ENCODE measurements around the gene MYL12A. TPM values are rescaled to one million over a fixed set of nuclear protein-coding genes. Genes with fewer than 3 reads are reported as not detected.

Gene MYL12A
- 1,310 and 1,573 TPM in 2 replicates for total RNA-seq

DNA sequence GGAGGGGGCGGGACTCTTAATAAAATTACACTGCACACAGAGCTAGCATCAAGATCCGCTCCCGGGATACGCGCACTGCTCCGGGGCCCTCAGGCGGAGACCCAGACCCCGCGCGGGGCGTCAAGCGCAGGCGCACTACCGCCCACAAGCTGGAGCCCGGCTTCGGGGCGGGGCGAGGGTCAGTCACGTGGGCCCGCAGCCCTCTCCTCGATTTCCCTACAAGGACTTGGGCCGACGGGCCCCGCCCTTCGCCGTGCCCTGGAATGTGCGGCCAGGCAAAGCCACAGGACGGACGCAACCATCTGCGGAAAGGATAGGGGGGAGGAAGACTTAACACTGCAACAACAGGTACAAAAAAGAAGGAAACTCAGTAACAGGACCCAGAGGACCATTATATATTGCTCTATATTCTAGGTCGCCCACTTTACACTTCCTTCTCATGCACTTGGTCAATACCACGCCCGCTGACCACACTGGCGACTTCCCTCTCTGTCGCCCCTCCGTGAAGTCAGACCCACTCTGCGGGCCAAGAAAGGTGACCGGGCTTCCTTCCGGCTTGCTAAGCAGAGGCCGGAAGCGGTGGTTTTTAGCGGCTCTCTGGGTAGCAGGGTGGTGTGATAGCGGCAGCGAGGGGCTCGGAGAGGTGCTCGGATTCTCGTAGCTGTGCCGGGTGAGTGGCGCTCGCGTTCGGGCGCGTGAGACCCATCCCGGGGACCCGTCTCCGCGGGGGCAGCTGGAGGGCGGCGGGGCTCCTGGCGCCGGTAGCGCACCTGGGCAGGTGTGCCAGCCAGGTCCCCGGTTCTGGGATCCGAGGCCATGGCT is at the start of gene MYL12A:
Gene MYL12A, plus strand, starts transcription at position 562 of the 822 bp plus-strand sequence. CDS start 5,447 bp downstream, outside the sequence.

DNA sequence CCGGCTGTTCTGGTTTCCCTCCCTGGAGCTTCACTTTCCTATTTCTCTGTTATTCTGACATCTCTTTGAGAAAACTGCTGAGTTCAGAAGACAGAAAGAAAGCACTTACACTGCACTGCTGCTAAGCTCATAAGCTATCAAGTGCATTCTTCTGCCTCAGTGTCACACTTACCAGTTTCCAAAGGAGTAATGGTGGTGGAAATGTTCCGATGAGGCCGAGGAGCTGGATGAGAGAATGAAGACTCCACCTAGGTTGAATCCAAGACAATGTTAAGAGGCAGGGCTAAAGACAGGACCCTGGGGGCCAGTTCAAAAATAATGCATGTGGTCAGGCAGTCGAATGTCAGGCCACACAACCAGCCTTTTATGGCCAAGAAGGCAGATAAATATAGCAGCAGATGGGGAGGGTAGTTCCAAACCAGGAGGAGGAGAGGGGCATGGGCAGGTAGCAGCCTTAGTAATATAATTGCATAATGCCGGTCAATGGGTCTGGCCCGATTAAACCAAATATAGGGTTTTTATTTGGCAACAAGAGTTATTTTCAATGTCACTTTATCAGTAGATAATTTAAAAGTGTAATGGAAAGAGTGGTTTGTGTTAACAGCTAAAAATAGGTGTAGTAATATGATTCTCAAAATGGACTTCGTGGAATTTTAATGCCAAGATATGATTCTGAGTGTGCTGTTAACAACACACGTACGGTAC is 27.8 kb upstream of the MYL12A start, which contains the start of gene MYOM1:
Gene MYOM1, minus strand, starts transcription at position 338 of the 705 bp plus-strand sequence. CDS start 4,745 bp downstream, outside the sequence.

DNA sequence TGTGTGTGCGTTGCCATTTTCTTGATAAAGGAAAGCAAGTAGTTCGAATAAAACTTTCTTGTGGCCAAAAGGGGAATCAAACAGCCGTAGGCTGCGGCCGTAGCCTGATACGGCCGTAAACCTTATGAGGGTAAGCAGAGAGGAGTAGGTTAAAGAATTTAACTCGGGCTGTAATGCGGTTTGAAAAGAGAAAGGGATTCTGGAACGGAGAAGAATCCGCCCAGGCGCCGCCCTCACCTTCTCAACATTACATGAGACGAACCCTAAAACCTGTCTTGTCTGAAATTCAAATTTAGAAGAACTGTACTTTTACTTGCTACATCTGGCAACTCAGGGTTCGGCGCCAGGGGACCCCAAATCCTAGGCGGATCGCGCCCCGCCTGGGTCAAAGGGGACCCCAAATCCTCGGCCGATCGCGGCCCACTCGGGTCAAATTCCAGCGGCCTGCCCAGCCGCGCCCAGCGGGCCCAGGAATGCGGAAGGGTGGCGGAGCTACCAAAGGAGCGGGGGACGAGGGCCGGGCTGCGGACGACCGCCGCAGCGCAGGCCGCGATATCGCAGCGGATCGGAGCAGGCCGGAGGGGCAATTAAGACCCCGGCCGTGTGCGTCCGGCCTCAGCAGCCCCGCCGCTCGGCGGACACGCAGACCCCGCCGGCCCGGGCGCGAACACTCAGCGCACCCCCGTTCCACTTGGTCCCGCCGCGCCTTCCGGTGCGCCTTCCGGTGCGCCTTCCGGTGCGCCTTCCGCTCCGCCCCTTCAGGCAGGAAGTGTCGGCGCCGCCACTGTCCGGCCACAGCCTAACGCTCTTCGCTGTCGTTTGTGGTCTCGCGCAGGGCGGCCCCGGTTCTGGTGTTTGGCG is 14.0 kb downstream of the MYL12A start, which contains the start of gene MYL12B:
Gene MYL12B, plus strand, starts transcription at position 761 of the 861 bp plus-strand sequence. CDS start 10,766 bp downstream, outside the sequence.

Other genes starting within 250 kb of the MYL12A start
- gene LPIN2, start 234.7 kb upstream of the MYL12A start, total RNA-seq: 16.0 and 16.2 TPM in 2 replicates
- 0.18 and 0.66 TPM in 2 replicates for gene MYOM1, start 27.8 kb upstream of the MYL12A start, total RNA-seq
- 686 and 716 TPM in 2 replicates for gene MYL12B, start 14.3 kb downstream of the MYL12A start, total RNA-seq
- gene TGIF1, start 202.4 kb downstream of the MYL12A start, total RNA-seq: 83.3 and 123 TPM in 2 replicates